GM19099 (cell line): Measurements from ENCODE around the gene KIF21A.

Source experiments
- POLR2A ChIP-seq: IDR thresholded peaks from 3 replicates; pipeline ENCODE4 v1.6.1; 2011; ENCODE audit warnings: low read depth; ENCODE audit not compliant: insufficient read length; ENCODE audit errors: extremely low read depth

KIF21A gene

DNA sequence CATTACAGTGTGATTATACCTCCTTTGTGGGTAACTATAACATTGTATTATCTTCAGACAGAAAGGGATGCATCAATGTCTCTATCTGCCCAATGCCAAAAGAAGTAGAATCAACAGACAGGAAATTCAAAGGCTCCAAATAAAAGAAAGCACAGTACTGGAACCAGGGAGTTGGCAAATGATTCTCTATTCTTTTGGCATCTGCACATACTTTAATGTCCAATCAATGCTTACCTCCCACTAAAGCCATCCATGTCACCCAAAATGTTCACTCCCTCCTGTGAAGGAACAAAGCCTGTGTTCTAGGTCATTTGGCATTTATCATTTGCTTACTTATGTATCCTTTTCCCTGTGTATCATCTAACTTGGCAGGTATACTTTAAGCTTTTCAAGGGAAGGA is 36.7 kb downstream of the KIF21A start:
- no peak for TF ChIP-seq POLR2A

DNA sequence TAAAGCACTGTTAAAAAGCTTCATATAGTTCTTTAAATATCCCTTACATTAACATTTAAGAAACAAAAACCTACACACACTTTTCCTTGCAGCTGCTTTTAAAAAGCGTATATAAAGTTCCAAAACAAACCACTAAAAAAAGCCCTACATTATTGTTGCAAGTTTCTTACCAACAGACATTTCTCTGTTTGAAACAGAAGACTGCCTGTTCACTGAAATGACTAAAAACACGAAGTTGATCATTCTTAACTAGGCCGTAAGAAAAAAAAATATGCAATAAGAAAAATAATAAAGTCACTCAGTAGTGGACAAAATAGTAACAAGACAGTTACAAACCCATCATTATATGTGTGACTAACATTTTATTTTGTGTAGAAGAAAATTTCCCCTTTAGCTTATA is 37.3 kb downstream of the KIF21A start:
- TF ChIP-seq POLR2A: no peak

DNA sequence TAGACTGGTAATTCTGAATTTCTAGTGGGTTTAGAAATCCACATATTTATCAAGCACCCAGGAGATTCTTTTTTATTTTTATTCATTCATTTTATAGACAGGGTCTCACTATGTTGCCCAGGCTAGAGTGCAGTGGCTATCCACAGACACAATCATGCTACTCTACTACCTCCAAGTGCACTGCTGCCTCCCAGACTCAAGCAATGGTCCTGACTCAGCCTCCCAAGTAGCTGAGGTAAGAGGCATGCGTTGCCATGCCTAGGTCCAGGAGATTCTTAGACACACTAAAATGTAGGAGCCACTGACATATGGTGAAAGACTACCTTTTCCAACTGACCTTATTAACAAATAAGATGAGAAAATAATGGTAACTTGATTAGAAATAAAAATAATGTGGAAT is 38.9 kb downstream of the KIF21A start:
- no peak for TF ChIP-seq POLR2A

DNA sequence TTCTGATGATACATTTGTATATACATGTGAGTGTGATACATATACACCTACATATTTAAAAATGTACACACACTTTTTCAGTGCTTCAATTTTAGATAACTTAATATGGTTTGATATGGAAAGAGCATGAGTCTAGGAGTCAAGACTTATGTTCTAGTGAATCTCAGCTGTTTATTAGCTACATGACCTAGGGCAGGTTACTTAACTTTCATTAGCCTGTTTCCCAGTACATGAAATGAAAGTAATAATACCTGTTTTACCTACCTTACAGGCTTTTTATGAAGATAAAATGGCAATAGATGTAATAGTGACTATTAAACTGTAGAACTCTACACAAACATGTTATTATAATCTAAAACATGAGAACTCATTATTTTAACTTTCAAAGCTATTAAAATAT is 39.5 kb downstream of the KIF21A start:
- TF ChIP-seq POLR2A: no peak

DNA sequence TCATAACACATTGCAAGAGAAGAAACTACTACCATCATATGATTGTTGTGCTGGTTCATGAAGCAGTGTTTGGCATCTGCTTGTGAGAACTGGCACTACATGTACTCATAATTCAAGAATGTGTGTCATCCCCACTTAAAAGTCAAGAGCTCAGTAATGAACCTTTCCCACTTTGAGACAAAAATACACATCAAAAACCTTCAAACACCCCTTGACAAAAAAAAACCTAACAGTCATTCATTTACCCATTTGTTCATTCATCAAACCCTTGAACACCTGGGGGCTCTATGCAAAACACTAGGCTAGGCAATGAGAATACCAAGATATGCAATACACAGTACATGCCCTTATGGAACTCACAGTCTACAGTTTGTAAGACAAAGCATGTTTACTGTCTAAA is 40.0 kb downstream of the KIF21A start:
- no peak for TF ChIP-seq POLR2A

DNA sequence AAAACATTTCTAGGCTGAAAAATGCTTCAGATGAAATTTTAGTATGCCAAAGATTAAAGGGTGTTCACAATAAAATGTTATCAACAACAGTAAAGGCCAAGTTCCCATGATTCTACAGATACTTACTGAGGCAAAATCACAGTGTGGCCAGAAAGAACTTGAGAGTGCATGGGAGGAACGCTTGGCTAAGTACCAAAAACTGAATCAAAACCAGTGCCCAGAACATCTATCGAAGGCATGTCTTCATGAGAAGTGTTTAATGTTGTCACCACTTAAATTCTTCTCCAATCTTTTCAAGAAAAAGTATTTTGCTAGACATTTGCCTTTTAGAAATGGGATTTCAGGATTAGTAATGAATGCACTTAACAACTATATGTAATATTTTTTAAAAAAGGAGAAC is 41.5 kb downstream of the KIF21A start:
- no peak for TF ChIP-seq POLR2A

DNA sequence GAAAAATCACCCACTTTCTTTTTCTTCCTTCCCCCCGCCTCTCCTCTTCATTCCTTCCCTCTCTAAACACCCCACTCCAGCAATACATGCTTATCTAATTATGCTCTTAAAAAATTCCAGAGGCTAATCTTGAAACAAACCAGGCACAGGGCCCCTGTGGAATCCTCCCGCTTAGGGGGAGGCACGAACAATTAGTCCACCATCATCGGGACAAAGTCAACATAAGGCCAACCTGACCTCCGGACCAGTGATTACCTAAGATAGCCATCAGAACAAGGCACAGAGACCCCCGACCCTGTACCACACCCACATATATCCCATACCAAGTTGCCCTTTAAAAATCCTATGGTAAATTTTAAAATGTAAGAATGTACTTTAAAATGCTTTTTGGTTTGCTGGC is 47.1 kb downstream of the KIF21A start:
- TF ChIP-seq POLR2A: no peak

DNA sequence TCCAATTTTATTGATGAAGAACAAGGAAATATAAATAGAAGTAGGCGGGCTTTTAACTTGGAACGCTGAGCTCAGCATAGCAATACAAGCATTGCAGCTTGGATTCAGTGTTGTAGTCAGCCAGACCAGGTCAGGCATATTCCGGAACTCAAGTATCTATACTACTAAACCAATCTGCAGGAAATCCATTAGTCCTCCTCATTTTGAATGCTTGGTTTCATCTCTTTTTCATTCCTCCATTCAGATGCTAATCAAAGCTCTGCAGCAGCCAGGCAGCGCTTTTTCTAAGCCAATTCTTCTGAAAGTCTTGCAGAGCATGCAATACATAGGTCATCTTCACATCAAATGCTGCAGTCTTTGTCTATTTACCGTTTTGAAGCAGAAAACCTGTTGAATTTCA is 49.0 kb downstream of the KIF21A start:
- no peak for TF ChIP-seq POLR2A

DNA sequence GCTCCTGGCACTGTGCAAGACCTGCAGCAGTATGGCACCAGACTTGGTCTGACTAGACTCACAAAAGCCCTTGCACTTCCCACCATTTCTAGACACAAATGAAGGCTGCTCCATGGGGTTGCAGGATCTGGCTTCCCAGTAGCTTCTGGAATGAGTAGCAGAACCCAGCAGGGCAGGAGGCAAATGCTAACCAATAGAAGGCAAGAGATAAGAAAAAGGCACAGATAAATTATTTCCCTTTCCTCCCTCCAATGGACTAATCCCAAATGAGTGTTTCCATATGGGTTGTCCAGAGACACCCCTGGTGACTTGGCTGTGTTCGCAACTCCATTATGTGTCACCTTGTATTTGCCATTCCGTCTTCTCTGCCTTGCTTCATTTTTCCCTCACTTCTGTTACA is 49.7 kb downstream of the KIF21A start:
- no peak for TF ChIP-seq POLR2A

DNA sequence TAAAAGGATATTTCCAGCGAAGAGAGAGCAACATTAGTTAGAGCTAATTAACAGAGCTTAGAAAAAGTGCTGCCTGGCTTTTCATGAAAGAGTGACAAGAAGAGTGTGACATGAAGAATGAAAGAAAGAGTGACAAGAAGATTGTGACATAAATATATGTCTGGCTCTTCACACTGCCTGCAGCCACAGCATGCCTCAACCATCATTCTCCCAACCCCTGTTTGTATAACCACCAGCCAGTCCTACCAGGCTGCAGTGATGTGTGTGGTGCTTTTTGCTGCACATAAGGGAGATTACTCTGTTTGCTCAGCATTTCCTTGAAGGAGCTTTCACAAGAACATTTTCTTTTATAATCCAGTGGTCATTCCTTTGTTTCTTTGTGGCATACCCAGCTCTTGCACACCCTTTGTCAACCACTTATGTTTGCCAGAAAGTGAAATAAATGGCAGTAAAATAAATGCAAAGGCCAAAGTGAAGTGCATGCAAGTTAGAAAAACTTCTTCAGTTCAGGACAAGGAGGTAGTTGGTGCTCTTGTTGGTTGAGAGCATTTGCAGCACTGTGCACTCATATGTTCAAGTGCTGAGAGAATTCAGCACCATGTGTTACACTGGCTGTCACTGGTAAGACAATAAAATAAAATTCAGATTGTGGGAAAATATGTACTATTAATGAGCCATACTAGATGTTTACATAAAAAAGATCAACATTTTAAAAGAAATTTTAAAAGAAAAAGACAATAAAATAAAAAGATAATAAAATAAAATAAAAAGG is 50.6 kb downstream of the KIF21A start:
- TF ChIP-seq POLR2A: no peak

DNA sequence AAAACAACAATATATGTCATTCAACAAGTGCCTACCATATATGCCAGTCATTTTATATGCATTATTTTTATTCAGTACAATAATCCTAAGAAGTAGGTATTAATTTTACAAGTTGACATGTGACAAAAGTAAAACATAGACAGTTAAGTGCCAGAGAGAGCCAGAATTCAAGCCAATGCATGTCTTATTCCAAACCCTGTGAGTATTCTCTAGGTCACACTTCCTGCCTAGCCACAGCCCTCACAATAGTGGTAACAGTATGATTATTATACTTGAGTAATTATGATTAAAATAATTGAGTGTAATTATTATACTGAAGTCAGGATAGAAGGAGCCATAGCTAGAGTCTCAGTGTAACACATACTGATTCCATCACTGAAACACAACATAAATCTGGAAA is 52.2 kb downstream of the KIF21A start:
- TF ChIP-seq POLR2A: no peak

DNA sequence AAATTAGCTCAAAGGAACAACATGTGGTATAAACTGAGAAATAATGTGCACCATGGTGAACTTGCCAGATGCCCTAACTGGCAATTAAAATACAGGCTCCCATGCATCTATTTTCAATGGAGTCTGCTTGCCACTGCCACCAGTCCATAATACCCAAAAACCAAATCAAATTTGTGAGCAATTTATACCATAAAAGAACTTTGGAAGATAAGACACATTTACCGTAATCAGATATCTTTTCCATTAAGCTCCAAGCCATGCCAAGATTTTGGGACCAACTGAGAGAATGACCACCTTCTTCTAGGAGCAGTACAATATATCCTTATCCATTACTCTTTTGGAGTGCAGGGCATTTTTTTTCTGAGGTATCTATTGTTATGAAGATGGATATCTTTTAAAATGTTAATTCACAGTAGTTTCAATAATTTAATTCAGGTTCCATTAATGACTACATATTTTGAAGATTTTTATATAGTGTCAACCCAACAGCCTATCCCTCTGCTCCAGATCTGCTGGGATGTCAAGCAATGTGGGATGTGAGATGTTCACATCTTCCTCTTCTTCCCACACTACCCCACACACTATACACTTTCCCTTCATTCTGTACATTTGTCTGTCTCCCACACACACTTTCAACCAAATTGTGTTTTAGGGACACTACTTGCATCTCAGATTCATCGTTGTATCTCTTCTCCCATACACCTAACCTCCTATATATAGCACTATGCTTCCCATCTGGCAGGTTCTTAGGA is 53.3 kb downstream of the KIF21A start:
- TF ChIP-seq POLR2A: no peak

DNA sequence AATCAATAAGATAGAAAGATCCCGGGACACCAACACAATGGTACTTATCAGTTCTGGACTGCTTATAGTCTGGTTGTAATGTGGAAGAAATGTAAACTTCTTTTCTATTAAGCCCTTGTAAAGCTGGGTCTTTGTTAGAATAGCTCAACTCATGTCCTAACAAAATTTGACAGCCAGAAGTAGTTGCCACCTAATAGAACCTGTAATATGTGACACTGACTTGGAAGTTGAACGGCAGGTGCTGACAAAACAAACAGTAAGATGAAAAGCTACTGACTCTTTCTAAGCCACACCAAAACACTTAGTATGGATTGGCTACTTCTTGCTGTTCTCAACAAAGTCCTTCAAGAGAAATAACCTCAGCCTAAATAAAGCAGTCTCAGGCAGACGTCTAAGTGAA is 56.6 kb downstream of the KIF21A start:
- no peak for TF ChIP-seq POLR2A

DNA sequence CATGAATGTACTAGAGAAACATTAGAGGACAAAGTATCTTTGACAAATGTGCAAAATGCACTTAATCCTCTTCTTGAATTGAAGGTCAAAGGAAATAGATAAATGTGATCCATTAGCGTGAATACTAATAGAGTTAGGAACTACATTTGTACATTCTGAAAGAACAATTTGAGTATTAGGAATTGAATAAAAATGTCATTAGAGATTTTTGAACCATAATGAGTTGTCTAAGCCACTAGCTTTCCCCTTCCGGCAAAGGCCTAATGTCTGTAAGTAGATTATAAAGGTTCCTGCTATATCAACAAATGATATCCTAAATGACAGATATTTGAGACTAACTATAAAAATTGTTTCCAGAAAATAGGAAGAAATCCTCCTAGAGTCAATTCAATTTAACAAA is 59.8 kb downstream of the KIF21A start:
- no peak for TF ChIP-seq POLR2A

DNA sequence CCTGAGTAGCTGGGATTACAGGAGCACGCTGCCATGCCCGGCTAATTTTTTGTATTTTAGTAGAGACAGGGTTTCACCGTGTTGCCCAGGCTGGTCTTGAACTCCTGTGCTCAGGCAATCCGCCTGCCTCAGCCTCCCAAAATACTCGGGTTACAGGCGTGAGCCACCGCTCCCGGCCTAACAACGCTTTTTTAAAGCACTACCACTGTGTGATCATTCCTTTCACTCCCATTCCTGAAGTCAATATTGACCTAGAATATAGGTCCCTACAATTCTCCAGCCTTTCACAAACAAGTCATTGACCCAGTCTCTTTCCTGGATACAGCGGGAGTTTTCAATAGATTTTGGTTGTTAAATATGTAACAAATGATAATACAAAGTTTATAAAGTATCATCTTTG is 62.8 kb downstream of the KIF21A start:
- TF ChIP-seq POLR2A: no peak

DNA sequence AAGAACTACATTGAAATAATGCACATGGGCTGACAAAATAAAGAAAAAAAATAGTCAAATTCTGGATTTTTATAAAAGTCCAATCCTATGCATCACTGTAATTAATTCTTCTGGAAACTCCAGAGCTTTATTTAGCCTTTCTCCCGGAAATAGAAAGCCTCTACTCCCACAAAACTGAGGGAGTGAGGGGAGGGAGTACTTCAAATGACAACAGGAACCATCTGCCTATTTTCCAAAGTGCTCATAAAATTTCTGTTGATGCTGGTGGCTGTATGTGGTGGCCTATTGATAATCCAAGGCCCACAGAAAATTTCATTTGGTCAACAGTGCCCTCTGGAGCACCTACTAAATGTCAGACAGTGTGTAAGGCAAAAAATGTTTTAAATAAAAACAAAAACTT is 64.6 kb downstream of the KIF21A start:
- no peak for TF ChIP-seq POLR2A
